SK-N-SH treated with all-trans-retinoic acid at 6 μM for 48 hours (cell line): ENCODE measurements around the gene CLEC16A.

ENCODE experiments used
- ATAC-seq: fragments of 200-7000 bp; cut with Tn5 transposase; 3 replicates; pipeline ENCODE4 v1.9.1; 2020; ENCODE audit warnings: mild to moderate bottlenecking, moderate library complexity
- ARNTL ChIP-seq: fragments of 450-650 bp; formaldehyde crosslinking; IDR thresholded peaks from 2 replicates; pipeline ENCODE4 v1.5.0; 2020; ENCODE audit warnings: low read depth, mild to moderate bottlenecking, moderate library complexity, borderline replicate concordance
- BACH2 ChIP-seq: fragments of 250-450 bp; sonication (Bioruptor Pico); IDR thresholded peaks from 2 replicates; pipeline ENCODE4 v1.9.0; 2021; ENCODE audit warnings: mild to moderate bottlenecking, borderline replicate concordance
- CSDC2 ChIP-seq: fragments of 250-450 bp; sonication (Bioruptor Pico); IDR thresholded peaks from 2 replicates; pipeline ENCODE4 v1.5.0; 2020; ENCODE audit warnings: mild to moderate bottlenecking, moderate library complexity
- CSRNP3 ChIP-seq: fragments of 250-450 bp; sonication (Bioruptor Pico); IDR thresholded peaks from 2 replicates; pipeline ENCODE4 v1.5.1; 2021; ENCODE audit warnings: mild to moderate bottlenecking, moderate library complexity
- ESRRG ChIP-seq: fragments of 250-450 bp; sonication (Bioruptor Pico); IDR thresholded peaks from 2 replicates; pipeline ENCODE4 v1.6.1; 2021; ENCODE audit warnings: mild to moderate bottlenecking
- ISL1 ChIP-seq: fragments of 250-450 bp; sonication (Bioruptor Pico); IDR thresholded peaks from 2 replicates; pipeline ENCODE4 v2.1.2; 2022; ENCODE audit warnings: mild to moderate bottlenecking, moderate library complexity
- OSR1 ChIP-seq: fragments of 250-450 bp; sonication (Bioruptor Pico); IDR thresholded peaks from 2 replicates; pipeline ENCODE4 v1.8.0; 2022; ENCODE audit warnings: moderate library complexity, mild to moderate bottlenecking, inconsistent platforms
- PATZ1 ChIP-seq: fragments of 250-450 bp; sonication (Bioruptor Pico); IDR thresholded peaks from 2 replicates; pipeline ENCODE4 v1.8.0; 2020; ENCODE audit warnings: mild to moderate bottlenecking, moderate library complexity, borderline replicate concordance
- PPARA ChIP-seq: fragments of 250-450 bp; sonication (Bioruptor Pico); IDR thresholded peaks from 2 replicates; pipeline ENCODE4 v1.5.0; 2020; ENCODE audit warnings: mild to moderate bottlenecking, borderline replicate concordance
- RARB ChIP-seq: fragments of 250-450 bp; sonication (Bioruptor Pico); IDR thresholded peaks from 2 replicates; pipeline ENCODE4 v1.8.0; 2021; ENCODE audit warnings: mild to moderate bottlenecking, moderate library complexity
- SNAI2 ChIP-seq: fragments of 250-450 bp; sonication (Bioruptor Pico); IDR thresholded peaks from 2 replicates; pipeline ENCODE4 v1.5.0; 2020; ENCODE audit warnings: mild to moderate bottlenecking, moderate library complexity
- TCF4 ChIP-seq: fragments of 250-450 bp; sonication (Bioruptor Pico); IDR thresholded peaks from 2 replicates; pipeline ENCODE4 v1.8.0; 2021; ENCODE audit warnings: mild to moderate bottlenecking, moderate library complexity, borderline replicate concordance
- TOX ChIP-seq: fragments of 250-450 bp; sonication (Bioruptor Pico); IDR thresholded peaks from 2 replicates; pipeline ENCODE4 v1.8.0; 2021; ENCODE audit warnings: mild to moderate bottlenecking, moderate library complexity, borderline replicate concordance
- ZFP3 ChIP-seq: fragments of 250-450 bp; sonication (Bioruptor Pico); IDR thresholded peaks from 2 replicates; pipeline ENCODE4 v1.5.0; 2020; ENCODE audit warnings: mild to moderate bottlenecking, moderate library complexity
- ZFP30 ChIP-seq: fragments of 450-650 bp; formaldehyde crosslinking; IDR thresholded peaks from 2 replicates; pipeline ENCODE4 v1.5.0; 2022; ENCODE audit warnings: mild to moderate bottlenecking, moderate library complexity
- ZNF565 ChIP-seq: fragments of 450-650 bp; formaldehyde crosslinking; conservative IDR thresholded peaks from 2 replicates; pipeline ENCODE4 v1.5.0; 2020; ENCODE audit warnings: low read depth, mild to moderate bottlenecking, moderate library complexity
- ZNF70 ChIP-seq: fragments of 450-650 bp; formaldehyde crosslinking; IDR thresholded peaks from 2 replicates; pipeline ENCODE4 v1.5.0; 2020; ENCODE audit warnings: mild to moderate bottlenecking, moderate library complexity
- TF ChIP-seq, protein P1 (sequence below): fragments of 250-450 bp; sonication (Bioruptor Pico); IDR thresholded peaks from 2 replicates; pipeline ENCODE4 v1.5.0; 2020; ENCODE audit warnings: mild to moderate bottlenecking, moderate library complexity
- TF ChIP-seq, protein P2 (sequence below): fragments of 250-450 bp; sonication (Bioruptor Pico); IDR thresholded peaks from 2 replicates; pipeline ENCODE4 v1.5.1; 2020; ENCODE audit warnings: low read depth, mild to moderate bottlenecking, moderate library complexity

The CLEC16A gene

GRCh38 chr16:11112723-11113348 lies 168.5 kb downstream of the CLEC16A start:
- TF ChIP-seq CSDC2 (no peak), CSRNP3 (CRISPR knock-in tag) (no peak), BACH2 (CRISPR knock-in tag) (no peak), PATZ1 (CRISPR knock-in tag) (no peak), ZFP30 (CRISPR knock-in tag) (no peak), ZFP3 (CRISPR knock-in tag) (no peak), ISL1 (CRISPR knock-in tag) (no peak), TOX (CRISPR knock-in tag) (no peak), SNAI2 (CRISPR knock-in tag) (no peak), TCF4 (CRISPR knock-in tag) (no peak), OSR1 (CRISPR knock-in tag) (no peak), ARNTL (CRISPR knock-in tag) (no peak), ZNF565 (CRISPR knock-in tag) (no peak), PPARA (CRISPR knock-in tag) (no peak)
- TF ChIP-seq, protein P1, sequence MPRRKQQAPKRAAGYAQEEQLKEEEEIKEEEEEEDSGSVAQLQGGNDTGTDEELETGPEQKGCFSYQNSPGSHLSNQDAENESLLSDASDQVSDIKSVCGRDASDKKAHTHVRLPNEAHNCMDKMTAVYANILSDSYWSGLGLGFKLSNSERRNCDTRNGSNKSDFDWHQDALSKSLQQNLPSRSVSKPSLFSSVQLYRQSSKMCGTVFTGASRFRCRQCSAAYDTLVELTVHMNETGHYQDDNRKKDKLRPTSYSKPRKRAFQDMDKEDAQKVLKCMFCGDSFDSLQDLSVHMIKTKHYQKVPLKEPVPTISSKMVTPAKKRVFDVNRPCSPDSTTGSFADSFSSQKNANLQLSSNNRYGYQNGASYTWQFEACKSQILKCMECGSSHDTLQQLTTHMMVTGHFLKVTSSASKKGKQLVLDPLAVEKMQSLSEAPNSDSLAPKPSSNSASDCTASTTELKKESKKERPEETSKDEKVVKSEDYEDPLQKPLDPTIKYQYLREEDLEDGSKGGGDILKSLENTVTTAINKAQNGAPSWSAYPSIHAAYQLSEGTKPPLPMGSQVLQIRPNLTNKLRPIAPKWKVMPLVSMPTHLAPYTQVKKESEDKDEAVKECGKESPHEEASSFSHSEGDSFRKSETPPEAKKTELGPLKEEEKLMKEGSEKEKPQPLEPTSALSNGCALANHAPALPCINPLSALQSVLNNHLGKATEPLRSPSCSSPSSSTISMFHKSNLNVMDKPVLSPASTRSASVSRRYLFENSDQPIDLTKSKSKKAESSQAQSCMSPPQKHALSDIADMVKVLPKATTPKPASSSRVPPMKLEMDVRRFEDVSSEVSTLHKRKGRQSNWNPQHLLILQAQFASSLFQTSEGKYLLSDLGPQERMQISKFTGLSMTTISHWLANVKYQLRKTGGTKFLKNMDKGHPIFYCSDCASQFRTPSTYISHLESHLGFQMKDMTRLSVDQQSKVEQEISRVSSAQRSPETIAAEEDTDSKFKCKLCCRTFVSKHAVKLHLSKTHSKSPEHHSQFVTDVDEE (CRISPR knock-in tag), result no peak
- TF ChIP-seq, protein P2, sequence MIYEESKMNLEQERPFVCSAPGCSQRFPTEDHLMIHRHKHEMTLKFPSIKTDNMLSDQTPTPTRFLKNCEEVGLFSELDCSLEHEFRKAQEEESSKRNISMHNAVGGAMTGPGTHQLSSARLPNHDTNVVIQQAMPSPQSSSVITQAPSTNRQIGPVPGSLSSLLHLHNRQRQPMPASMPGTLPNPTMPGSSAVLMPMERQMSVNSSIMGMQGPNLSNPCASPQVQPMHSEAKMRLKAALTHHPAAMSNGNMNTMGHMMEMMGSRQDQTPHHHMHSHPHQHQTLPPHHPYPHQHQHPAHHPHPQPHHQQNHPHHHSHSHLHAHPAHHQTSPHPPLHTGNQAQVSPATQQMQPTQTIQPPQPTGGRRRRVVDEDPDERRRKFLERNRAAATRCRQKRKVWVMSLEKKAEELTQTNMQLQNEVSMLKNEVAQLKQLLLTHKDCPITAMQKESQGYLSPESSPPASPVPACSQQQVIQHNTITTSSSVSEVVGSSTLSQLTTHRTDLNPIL, result no peak
- ATAC-seq, result no peak; the same call in 2 of the 3 replicates

- TF ChIP-seq ESRRG (CRISPR knock-in tag) (no peak), RARB (CRISPR knock-in tag) (no peak)
- no peak for ATAC-seq
Observed at GRCh38 chr16:11114366-11115164, 170.2 kb downstream of the CLEC16A start.

- ATAC-seq, result no peak
- TF ChIP-seq CSRNP3 (CRISPR knock-in tag) (no peak), TOX (CRISPR knock-in tag) (no peak), RARB (CRISPR knock-in tag) (no peak), ZNF70 (CRISPR knock-in tag) (no peak), ZNF565 (CRISPR knock-in tag) (no peak), PATZ1 (CRISPR knock-in tag) (no peak), TCF4 (CRISPR knock-in tag) (no peak), ISL1 (CRISPR knock-in tag) (no peak), CSDC2 (no peak)
- TF ChIP-seq, protein P1 (CRISPR knock-in tag), result no peak
- TF ChIP-seq, protein P2, result no peak
Observed at GRCh38 chr16:11117576-11118211, 173.3 kb downstream of the CLEC16A start.
